ENCODE data around the gene KCNJ9.

- TF ChIP-seq CTCF (IDR thresholded peaks at IDR 0.05) = no peak
- TF ChIP-seq POLR2A (IDR thresholded peaks at IDR 0.05) = no peak
These were observed 11.2 kb downstream of the KCNJ9 start for GRCh38 chr1:160092366-160093068.
